HG03378 (cell line): Measurements from ENCODE around the gene RGR.
A peak's percentile ranks its signal among the peaks of the same experiment; 100 is the strongest.
"Not testable (repeated sequence)": the region's sequence is repeated elsewhere in the genome, so short reads cannot be mapped to it uniquely, and the experiment has no call there.

Experiments
- ATAC-seq: cut with Tn5 transposase; IDR thresholded peaks from one replicate; pipeline ENCODE4 v1.9.1; 2021; ENCODE audit warnings: mild to moderate bottlenecking, moderate library complexity; ENCODE audit not compliant: unreplicated experiment

RGR gene

DNA sequence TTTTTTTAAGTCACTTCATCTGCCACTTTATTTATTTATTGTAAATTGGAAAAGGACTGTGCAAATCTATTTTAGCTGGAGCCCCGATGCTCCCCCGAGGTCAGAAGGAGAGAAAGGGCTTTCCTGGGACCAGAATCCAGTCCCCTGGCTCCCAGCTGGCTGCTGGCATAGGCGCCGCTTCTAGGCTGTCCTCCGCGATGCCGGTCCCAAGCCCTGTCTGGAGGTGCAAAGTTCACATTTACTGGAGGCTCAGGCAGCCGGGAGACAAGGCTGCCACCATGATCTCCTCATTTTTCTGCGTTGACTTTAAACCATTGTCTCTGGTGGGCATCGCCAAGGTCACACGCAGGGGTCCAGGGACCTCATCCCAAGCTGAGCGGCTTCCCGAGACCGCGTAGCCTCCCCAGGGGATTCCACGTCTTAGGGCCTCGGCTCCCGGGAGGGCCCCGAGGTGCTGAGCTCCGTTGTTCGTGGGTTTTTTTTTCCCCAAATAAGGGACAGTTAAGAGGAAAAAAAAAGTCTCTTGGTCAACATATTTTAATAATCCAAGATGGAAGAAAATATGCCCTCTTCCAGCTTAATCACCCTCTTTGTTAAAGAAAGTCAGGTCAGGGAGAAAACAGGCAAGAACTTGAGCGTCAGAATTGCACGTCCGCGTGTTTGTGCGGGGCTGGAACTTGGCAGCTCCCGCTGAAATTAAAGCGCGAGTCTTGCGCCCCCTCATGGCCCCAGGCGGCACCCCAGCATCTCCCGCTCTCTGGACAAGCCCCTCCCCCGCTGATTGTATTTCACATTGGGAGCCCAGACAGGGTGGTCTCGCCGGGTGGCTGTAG is 11.9 kb downstream of the RGR start:
- ATAC-seq, result no peak

DNA sequence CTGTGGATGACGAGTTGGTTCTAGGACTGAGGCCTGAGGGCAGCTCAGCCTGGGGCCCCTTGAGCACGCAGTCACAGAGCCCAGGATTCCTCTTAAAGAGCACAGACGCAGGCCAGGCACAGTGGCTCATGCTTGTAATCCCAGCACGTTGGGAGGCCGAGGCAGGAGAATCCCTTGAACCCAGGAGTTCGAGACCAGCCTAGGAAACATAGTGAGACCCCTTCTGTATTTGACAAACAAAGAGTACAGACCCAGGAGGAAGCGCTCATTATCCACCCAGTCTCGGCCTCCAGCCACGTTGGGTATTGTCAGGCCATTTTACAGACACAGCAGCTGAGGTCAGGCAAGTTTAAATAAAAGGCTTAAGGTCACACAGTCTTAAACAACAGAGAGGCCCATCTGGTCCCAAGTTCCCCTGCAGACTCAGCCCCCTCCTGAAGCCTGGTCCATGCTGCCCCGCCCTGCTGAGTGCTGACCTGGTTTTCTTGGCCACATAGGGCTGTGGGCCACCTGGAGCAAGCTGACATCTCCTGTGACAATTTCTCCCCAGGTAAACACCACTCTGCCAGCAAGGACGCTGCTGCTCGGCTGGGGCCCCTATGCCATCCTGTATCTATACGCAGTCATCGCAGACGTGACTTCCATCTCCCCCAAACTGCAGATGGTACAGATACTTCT is 12.6 kb downstream of the RGR start:
- no peak for ATAC-seq

- ATAC-seq, result no peak
Measured at GRCh38 chr10:84258034-84258695, 13.3 kb downstream of the RGR start.

GRCh38 chr10:84261236-84261915 is 16.5 kb downstream of the RGR start:
- ATAC-seq, result no peak

DNA sequence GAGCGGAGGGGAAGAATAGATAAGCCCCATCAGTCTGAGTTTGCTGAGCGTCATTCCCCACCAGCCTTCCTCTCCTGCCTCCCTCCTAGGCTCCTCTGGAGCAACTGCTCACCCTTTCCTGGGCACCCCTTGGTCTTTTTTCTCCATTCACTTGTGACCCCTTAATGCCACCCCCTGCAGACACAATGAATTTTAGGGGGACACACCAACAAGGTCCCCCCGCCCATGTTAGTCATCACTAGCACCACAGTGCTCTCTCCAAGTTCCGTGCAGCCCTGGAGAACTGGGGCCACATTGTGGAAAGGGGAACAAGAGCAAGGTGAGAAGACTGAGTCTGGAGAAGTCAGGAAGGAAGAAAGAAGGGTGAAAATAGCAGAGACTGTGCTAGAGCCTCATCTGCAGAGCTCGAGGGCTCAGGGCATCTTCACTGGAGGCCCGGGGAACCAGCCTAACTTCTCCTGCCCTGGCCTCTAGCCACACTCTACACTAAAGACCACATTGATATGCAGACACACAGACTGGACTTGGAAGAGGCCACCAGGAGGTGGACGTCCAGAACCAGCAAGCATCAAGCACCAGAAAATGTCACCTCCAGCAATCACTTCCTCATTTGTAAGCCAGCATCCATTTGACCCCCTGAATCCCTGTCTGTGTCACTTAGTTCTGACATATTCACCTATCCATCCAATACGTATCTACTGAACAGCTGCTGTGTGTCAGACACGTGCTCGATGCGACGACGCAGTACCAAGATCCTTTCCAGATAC is 17.5 kb downstream of the RGR start:
- no peak for ATAC-seq

- no peak for ATAC-seq
Measured at GRCh38 chr10:84263716-84264115, 18.9 kb downstream of the RGR start.

DNA sequence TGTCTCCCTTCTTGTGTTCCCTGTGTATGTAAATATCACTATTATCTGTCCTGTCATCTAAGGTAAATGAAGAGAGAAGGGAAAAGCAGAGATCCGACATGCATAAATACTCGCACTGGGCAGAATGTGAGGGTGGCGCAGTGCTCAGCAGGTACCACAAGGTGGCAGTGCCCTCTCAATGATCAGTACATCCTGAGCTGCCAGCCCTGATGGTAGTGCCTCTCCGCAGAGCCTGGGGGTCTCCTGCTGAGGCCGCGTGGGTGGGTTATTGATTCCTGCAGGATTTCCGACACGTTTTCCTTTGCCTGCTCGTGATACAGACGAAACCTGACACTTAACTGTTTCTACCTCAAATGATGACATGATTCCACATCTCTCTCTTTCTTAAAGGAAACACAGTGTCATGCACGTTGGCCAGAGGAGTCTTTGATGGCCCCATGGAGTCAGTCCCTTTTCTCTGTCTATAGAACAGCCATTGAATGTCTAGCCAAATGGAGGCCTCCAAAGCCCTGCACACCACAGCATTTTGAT is 19.8 kb downstream of the RGR start:
- ATAC-seq, result peak; percentile 85

DNA sequence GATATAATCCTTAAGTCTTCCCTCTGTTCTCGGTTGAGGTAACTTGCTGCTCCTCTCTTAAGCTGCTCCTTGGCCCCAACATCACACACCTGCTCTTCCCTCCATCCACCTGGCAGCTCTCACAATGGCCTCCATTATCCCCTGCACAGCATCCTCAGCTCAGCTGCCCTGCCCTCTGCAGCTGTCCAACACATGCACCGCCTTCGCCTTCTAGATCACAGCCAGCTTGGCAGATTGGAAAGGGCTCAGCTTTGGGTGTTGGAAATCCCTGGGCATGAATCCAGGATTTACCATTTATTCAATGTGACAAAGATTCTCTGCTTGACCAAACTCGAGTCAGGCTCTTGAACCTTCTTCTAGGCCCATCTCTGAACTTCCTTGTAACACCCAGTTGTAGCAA is 20.6 kb downstream of the RGR start:
- no peak for ATAC-seq

DNA sequence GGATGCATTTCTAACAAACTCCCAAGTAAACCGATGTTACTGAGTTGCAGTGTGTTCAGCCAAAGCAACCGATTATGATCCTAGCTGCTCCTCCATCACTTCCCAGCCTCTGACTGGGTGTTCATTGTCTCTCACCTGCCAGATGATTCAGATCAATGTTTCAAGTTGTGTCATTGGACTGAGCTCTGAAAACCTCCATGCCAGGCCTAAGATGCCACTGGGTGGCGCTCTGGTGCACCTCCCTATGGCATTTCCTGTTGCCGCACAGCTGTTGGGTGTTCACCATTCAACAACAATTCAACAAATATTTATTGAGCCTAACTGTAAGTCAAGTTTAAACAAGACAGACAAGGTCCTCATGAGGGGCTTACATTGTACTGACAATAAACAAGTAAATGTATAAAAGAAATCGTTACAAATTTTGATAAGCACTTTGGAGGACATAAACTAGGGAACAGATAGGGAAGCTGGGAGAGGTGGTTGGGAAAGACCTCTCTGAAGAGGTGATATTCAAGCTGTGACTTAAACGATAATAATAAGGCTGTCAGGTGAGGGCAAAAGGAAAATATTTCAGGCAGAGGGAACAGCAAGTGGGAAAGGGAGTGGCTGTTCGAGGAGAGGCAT is 22.8 kb downstream of the RGR start:
- ATAC-seq, result peak; percentile 65

DNA sequence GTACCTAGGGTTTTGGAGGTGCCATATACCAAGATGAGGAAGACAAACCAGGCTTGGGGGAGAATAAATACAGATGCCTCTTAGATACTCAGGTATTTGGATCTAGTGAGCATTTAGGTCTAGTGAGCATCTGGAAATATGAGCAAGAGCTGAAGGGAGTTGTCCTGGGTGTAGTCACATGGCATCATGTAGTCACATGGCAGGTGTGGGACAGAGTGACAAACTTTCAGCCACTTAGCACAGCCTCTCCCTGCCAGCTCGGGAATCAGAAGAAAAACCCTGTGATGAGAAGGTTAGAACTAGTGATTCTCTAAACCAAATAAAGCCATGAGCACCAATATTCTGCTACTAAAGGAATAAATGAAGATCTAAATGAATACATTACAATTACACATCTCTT is 24.3 kb downstream of the RGR start:
- no peak for ATAC-seq

- no peak for ATAC-seq
Measured at GRCh38 chr10:84269773-84270172, 24.9 kb downstream of the RGR start.

DNA sequence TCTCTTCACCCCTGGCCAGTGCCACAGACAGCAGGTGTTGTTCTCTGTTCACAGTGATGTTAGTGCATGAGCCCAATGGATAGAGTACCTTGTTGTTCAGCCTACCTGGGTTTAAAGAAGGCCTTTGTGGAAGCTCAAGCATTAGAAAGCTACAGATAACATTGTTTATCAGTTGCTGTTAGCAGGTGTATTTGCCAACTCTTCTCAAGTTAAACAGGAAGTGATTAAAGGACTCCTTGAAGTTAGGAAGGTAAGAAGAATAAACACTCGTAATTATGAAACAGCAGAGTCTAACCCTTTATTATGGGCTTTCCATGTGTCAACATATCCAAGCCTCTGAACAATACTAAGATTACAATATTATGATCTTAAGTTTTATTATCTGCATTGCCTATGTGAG is 25.9 kb downstream of the RGR start:
- ATAC-seq, result no peak

DNA sequence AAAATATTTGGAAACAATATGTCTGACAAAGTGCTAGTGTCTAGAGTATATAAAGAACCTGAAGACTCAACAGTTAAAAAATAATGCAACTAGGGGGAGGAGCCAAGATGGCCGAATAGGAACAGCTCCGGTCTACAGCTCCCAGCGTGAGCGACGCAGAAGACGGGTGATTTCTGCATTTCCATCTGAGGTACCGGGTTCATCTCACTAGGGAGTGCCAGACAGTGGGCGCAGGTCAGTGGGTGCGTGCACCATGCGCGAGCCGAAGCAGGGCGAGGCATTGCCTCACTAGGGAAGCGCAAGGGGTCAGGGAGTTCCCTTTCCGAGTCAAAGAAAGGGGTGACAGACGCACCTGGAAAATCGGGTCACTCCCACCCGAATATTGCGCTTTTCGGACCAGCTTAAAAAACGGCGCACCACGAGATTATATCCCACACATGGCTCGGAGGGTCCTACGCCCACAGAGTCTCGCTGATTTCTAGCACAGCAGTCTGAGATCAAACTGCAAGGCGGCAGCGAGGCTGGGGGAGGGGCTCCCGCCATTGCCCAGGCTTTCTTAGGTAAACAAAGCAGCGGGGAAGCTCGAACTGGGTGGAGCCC is 35.1 kb downstream of the RGR start:
- not testable (repeated sequence) for ATAC-seq

GRCh38 chr10:84286695-84287094 is 41.8 kb downstream of the RGR start:
- no peak for ATAC-seq

DNA sequence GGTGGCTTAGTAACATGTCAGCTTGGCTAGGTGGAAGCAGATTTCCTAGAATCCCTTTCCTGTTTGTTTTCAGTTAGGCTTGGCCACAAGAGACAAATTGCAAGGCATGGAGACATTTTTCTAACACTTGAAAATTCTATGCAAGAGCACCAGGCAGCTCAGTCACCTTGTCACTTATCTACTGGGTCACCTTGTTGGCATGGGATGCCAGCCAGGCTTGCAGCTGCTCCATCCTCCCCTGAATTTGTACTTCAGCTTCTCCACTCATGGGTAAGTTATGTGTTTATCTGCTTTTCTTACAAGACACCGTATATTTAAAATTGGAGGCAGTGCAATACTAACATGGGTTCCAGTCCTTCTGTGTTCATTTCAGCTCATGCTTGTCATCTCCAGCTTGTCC is 43.3 kb downstream of the RGR start:
- no peak for ATAC-seq

GRCh38 chr10:84289521-84290200 is 44.8 kb downstream of the RGR start:
- ATAC-seq, result no peak

- no peak for ATAC-seq
Measured at GRCh38 chr10:84290235-84290634, 45.4 kb downstream of the RGR start.

- no peak for ATAC-seq
Measured at GRCh38 chr10:84291384-84291783, 46.5 kb downstream of the RGR start.

- peak; percentile 61 for ATAC-seq
Measured at GRCh38 chr10:84292502-84292901, 47.6 kb downstream of the RGR start.
